Stimulated activated CD8-positive, alpha-beta memory T cell treated with anti-CD3 and anti-CD28 coated beads, Interleukin-7, amount 100 ng/mL, for 24 hours (primary cell): ENCODE data around the gene C17orf58.
A peak's percentile ranks its signal among the peaks of the same experiment; 100 is the strongest.
"Not testable (repeated sequence)": the region's sequence is repeated elsewhere in the genome, so short reads cannot be mapped to it uniquely, and the experiment has no call there.

Experiments
- DNase-seq: peaks from one replicate; pipeline ENCODE4 v3.0.0-alpha.2; 2020; ENCODE audit warnings: low read depth

Gene C17orf58

DNA sequence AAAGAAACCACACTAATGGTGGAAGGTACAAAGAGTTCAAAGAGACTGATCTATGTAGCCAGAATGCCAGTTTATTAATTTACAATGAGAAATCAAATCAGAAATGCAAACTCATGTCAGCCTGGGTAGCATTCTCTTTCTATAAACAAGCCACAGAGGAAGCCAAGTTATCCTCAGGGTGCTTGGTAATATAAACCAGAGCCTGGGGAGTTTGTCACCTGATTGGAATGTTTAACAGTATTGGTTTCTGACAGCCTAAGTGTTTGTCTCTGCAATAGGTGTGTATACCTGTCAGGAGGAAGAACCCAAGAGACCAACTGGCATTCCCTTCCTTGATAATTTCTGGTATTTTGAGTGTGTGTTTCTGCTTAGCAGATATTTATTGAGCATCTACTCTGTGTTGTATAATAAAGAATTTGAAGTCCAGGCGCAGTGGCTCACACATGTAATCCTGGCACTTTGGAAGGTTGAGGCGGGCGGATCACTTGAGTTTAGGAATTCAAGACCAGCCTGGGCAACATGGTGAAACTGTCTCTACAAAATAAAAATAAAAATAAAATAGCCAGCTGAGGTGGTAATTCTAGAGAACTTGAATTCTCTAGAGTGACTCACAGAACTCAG is 3.1 kb upstream of the C17orf58 start:
- no peak for DNase-seq

DNA sequence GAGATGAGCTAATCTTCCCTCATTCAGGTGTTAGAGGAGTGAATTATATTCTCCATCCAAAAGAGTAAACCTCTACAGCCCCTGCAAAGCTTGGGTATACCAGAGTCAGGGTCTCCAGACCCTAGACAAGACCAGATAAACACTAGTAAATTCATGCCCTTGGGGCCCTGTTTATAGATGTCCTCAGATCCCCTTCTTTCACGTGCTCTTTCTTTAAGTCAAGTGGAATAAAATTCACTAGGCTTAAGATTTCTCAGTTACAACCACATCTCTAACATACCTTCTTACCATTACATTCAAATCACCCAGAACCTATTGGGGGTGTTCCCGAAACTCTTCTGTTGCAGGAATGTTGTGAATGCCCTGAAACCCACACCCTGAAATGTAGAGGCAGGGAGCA is 2.2 kb upstream of the C17orf58 start:
- no peak for DNase-seq

DNA sequence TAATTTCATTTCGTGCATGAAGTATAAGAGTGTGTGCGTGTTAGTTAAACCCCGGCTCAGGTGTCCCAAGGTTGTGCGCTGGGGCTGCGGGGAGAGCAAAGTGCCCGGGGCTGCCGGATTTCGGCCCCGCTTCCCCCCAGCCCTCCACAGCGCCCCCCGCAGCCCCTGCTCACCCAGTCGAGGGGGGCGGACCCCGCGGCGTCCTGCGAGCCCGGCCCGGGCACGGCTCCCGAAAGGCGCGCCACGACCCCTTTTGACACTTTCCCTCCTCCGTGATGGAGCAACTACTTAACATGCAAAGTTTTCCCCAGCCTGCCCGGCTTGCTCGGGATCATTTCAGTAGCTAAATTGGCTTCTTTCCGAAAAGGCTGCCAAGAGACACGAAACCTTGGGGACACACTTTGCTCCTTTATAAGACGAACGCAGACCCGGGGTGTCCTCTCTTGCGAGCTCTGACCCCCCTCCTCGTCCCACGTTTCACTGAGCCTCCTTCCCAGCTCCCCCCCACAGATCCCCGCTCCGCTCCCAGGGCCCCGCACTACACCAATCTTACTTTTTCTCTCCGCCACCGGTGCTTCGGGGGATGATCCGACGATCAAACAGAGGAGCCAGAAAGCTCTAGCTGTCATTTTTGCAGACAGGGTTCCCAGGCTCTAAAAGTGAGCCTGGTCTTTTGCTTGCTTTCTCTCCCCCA is 552 bp downstream of the C17orf58 start:
- DNase-seq = no peak

DNA sequence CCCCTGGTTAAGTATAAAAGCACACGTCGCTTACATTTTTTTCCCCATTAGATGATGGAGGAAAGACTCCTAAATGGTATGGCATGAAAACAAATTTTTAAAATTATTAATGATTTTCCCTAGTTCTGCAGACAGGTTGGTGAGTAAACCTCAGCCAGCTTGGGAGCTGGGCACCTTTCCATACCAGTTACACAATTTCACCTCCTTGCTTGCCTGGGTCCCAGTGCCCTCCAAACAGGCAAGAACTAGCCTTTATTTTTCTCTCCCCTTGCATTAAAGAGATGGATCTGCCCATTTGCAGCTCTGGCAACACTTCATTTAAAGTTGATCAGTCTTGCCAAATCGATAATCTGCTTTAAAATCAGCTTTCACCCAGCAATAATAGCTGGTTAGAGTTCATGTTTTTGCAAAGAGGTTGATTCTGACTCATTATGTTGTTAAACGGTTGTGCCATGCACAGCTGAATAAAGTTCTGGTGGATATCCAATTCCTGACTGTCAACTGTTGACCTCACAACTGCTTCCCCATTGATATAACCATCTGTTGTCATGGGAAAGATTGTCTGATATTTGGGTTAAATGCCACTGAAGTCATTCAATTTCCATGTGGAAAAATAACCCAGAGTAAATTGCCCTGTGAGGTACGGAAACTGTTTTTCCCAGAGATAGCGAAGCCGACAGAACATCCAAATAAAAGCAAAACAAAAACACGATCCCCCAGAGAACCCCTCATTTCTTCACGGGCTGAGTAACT is 1.3 kb downstream of the C17orf58 start:
- DNase-seq = no peak

DNA sequence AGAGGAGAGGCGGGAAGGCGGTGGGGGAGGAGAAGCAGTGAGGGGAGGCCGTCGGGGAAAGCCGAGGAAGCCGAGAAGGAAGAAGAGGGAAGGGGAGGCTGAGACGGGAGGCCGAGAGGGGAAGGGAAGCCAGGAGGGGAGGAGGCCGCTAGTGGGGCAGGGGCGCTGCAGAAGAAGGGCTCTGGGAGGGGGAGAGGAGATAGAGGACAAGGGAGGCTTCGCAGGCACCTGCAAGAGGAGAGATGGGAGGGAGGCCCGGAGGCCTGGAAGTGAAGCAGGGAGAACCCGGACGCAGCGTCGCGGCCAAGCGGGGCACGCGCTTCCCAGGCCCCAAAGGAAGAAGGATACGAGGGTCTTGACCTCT is 2.3 kb downstream of the C17orf58 start:
- no peak for DNase-seq

DNA sequence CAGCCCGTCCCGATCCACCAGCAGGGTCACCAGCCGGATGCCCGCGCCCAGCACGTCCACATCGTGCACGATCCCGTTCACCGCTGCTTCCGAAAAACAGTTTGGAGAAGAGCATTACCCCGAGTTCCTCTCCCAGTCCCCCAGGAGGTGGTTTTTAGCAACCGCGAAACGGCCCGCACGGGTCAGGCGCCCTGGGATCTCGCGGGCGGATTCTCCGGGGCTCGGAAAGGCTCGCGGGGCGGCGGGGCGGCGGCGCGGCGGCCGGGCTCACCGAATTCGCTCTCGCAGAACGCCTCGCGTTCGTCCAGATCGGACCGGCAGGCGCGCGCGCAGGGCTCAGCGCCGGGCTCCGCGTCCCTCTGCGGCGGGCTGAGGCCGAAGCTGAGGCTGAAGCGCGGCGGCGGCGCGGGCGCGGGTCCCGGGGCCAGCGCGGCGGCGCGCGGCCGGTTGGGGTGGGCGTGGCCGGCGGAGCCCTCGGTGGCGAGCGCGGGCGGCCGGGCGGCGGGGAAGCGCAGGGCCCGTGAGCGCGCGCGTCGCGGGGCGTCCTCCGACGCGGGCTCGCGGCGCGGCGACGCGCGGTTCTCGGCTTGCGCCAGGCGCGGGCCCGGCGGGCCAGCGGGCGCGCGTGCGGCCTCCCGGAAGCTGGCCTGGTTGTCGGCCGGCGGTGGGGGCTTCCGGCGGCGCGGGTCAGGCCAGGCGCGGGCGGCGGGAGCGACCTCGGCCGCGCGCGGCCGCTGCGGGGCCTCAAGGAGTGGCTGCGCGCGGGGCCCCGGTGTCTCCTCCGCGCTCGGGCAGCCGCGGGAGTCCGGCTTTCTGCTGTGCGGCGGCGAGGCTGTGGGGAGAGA is 2.9 kb downstream of the C17orf58 start:
- peak; percentile 41 for DNase-seq

DNA sequence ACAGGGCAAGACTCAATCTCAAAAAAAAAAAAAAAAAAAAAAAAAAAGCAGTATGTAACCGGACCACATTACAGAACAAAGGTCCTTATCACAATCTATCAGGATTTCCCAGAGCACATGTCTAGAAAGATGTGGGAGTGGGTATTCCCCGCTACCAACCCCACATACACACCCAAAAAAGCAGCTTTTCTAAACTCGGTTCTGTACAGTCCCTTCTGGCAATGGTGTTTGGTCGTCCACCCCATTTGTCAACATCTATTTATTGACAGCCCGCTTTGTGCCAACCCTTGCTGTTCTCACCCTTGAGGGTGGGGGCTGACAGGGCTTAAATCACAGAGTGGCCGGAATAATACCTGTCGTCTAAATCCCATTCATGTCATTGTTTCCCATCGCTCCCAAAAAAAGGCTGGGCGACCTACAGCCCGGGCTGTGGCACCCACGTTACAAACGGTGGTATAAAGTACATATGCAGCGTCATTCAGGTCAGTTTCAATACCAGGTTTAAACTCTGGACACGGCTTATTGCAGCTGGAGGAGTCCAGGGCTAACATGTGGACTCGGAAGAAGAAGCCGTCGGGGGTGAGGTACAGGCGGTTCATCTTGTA is 3.6 kb downstream of the C17orf58 start:
- no peak for DNase-seq

DNA sequence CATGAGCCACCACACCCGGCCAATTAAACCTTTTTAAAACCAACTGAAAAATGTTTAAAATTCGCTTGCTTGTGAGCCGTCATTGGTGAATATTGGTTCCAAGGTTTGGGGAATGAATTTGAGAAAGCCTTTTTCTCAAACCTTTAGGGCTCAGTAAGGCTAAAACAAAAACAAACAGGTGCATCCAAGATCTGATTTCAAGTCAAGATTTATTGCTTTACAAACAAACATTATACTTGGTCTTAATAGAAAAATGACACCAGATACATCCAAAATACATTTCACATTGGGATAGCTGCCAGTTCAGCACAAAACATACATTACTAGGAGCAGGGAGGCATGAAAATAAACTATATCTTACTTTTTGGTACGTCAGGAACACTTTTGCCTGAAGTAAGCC is 5.4 kb downstream of the C17orf58 start:
- no peak for DNase-seq

DNA sequence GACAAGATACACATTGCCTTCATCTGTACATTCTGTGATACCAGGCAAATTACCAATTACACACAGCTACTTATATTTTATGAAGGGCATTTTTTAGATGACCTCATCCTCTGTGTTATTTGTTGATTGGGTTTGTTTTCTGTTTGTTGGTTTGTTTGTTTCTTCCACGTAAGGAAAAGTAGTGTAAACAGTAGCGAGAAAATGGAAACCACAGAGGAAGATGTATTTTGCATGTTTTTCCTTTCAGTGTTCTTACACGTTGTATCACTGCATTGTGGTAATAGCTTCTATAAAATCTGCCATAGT is 12.9 kb downstream of the C17orf58 start:
- no peak for DNase-seq

DNA sequence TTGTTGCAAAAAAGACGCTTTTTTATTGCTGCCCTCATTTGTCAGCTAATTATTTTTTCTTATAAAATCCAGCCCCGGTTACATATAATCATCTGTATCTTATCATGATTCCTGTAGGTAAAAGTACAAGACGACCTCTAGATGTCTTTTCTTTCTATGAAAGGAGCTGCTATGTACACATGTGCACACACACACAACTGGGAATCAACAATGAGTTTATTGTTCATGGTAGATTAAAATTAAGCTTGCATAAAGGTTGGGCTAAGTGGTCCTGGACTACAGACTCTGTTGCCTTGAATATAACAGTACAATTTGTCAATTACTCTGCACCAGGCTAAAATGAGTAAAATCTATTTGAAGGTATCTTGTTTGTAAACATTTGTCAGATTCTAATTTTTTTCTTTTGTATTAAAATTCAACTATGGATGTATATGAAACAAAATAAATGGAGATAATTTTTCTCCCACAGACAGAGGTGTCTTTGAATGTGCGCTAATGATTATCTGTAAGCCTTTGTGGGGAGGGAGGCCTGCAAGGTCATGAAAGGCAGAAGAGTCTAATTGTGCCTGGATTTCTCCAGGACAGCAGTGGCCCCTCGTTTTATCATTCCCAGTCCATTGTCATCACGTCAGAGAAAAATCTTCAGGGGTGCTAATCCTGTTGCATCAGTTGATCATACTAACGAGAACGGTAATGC is 13.4 kb downstream of the C17orf58 start:
- no peak for DNase-seq

DNA sequence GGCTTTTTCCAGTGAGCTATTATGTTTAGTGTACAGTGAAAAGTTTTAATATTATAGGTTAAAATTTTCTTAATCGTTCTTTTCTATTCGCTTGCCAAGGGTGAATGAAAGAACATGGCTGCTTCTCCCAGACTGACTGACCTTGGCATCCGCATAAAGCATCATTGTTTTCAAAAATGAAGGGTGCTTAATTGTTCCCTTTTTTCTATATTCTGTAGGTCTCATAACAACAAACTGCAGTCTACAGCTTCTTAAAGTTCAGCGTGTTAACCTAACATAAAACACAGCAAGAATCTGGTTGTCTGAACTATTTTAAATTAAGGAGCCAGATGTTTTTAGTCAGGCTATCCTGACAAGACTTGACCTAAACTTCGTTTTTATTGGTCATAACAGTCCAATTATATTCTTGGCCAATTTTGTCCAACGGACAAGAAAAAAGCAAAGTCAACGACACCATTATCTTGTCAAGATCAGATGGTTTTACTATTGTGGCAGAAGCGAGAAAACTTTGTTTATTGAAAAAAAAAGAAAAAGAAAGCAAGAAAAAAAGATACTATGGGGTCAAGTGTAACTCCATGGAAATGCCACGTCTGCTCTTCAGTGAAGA is 14.1 kb downstream of the C17orf58 start:
- no peak for DNase-seq

DNA sequence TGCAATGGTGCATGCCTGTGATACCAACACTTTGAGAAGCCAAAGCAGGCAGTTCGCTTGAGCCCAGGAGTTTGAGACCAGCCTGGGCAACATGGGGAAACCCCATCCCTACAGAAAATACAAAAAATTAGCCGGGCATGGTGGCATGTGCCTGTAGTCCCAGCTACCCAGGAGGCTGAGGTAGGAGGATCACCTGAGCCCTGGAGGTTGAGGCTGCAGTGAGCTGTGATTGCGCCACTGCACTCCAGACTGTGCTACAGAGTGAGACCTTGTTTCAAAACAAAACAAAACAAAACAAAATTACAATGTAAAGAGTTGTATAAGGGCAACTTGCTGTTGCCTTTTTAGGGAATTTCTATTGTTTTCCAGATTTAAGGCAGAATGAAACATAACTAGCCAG is 15.4 kb downstream of the C17orf58 start:
- DNase-seq = not testable (repeated sequence)

DNA sequence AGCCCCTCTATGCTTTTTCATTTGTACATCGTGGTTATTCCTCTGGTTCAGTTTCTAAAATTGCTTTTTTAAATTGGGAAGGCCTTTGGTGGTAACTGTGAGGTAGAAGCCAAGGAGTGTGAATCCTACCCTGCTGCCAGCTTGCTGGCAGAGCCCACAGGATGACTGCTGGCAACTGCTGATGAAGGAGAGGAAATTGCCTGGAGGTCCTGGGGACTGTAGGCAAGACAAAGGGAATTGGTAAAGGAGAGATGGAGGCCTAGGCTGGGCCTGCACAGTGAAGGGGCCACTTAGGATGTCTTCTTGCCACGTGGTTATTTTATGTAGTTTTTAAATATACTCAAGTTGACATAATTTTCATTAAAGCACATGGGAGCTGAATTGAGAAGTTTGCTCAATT is 15.8 kb downstream of the C17orf58 start:
- no peak for DNase-seq

DNA sequence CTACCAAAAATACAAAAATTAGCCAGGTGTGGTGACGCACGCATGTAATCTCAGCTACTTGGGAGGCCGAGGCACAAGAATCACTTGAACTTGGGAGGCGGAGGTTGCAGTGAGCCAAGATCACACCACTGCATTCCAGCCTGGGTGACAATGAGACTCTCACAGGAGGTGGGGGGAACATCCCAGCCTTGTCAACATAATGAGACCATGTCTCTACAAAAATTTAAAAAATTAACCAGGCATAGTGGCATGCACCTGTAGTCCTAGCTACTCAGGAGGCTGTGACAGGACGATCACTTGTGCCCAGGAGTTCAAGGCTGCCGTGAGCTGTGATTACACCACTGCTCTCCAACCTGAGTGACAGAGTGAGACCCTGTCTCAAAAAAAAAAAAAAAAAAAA is 20.0 kb downstream of the C17orf58 start:
- DNase-seq = not testable (repeated sequence)

DNA sequence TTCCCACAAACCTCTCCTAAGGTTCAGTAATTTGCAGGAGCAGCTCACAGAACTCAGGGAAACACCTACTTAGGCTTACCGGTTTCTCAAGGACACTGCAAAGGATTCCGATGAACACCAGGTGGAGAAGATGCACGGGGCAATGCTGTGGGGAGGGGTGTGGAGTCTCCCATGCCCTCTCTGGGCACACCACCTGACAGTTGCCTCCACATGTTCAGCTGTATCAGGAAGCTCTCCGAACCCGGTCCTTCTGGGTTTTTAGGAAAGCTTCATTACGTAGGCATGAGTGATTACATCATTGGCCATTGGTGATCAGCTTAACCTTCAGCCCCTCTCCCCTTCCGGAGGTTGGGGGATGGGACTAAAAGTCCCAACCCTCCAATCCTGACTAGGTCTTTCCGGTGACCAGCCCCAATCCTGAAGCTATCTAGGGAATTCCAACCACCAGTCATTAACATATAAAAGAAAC is 21.6 kb downstream of the C17orf58 start:
- no peak for DNase-seq

DNA sequence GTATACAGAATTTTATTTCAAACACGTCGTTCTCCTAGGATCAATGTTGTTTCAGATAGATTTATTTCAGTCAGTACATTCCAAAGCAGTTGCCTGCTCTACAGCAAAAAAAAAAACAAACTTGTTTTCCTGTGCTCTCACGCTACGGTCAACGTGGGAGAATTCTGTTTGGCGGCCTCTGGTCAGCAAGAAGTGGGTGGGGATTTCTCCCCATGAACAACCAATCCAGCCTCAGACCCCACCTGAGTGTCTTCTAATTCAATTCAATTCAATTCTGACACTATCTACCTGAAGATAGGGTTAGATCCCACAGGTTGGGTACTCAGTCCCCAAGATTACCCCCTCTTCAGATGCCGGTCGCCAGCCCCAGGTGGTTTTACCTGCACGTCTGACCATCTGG is 22.1 kb downstream of the C17orf58 start:
- DNase-seq = no peak

DNA sequence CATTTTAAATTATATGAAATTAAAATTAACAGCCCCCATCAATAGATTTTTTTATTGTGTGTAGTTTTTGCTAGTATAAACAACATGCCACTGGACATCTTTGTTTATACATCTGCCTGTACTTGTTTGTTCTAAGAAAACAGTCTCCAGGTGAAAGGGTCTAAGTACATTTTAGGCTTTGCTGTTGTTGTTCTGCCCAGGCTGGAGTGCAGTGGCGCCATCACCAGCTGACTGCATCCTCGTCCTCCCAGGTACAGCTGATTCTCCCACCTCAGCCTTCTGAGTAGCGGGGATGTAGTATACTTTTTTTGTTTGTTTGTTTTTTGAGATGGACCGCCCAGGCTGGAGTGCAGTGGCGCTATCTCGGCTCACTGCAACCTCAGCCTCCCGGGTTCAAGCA is 25.5 kb downstream of the C17orf58 start:
- DNase-seq = no peak

DNA sequence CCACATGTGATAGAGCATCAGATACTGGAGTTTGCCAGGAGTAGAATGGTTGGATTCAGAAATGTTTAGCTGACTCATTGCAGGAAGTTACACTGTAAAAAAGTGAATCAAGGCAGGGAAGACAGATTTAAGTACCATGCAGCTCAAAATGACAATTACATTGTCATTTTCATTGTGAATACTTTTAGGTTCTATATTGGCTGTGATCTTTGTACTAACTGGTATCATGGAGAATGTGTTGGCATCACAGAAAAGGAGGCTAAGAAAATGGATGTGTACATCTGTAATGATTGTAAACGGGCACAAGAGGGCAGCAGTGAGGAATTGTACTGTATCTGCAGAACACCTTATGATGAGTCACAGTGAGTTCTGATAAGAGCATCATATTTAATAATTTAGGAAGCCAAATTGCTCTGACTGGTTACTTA is 33.1 kb downstream of the C17orf58 start:
- DNase-seq = peak; percentile 35

DNA sequence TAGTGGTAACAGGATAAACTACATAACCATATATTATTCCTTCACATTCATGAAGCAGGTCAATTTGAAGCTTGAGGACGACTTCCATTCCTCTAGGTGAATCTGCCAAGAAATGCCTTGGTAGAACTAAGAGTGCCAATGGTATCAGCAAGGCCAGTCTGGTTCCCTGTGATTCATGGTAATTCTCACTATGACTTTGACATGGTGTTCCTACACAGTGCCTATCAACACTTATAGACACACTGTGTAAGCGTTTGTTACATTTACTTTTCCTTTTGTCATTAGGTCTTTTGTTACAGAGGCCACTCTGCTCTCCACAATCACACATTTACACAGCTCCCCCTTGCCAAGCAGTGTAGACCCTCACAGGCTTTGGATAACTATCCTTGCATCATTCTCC is 34.1 kb downstream of the C17orf58 start:
- not testable (repeated sequence) for DNase-seq

DNA sequence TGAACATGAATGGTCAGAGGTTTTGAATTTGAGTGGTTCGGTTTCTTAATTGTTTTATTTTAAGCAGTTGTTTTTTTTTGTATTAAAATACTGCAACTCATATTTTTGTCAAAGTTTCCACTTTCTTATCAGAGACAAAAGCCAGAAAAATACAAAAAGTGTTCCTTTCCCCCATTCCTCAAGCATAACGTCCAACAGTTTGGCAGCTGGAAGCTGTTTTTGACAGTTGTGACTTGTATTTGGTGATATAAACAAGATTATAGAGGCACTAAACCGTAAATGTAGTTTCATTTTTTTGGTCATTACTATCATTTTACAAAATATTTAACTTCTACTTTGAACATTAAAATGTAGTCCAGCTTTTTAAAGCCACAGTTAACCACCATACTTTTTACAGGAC is 36.0 kb downstream of the C17orf58 start:
- DNase-seq = not testable (repeated sequence)

DNA sequence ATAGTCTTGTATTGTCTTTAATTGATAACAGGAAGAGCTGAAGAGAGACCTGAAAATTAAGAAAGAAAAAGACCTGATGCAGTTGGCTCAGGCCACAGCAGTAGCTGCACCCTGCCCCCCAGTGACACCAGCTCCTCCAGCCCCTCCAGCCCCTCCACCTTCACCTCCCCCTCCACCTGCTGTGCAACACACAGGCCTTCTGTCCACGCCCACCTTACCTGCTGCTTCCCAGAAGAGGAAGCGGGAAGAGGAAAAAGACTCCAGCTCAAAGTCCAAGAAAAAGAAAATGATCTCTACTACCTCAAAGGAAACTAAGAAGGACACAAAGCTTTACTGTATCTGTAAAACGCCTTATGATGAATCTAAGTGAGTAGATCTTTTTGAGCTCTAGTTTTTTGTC is 36.8 kb downstream of the C17orf58 start:
- DNase-seq = no peak
